Stimulated activated naive CD8-positive, alpha-beta T cell treated with anti-CD3 and anti-CD28 coated beads, Interleukin-15, Interleukin-2, amounts not matched to agents 100 ng/mL and 50 ng/mL, for 24 hours (primary cell): Measurements from ENCODE around the gene RAD21L1.

Experiments used
- H3K27ac Mint-ChIP-seq: one replicate; pipeline ENCODE4 v1.8.0; 2021; ENCODE audit warnings: mild to moderate bottlenecking, mixed read lengths
- H3K27me3 Mint-ChIP-seq: one replicate; pipeline ENCODE4 v1.8.0; 2021; ENCODE audit warnings: mixed read lengths
- H3K36me3 Mint-ChIP-seq: one replicate; pipeline ENCODE4 v1.8.0; 2021; ENCODE audit warnings: low read depth, mixed read lengths
- H3K4me1 Mint-ChIP-seq: one replicate; pipeline ENCODE4 v1.8.0; 2021; ENCODE audit warnings: low read depth, mixed read lengths
- H3K4me3 Mint-ChIP-seq: one replicate; pipeline ENCODE4 v1.8.0; 2021; ENCODE audit warnings: mild to moderate bottlenecking, mixed read lengths
- H3K9me3 Mint-ChIP-seq: one replicate; pipeline ENCODE4 v1.8.0; 2021; ENCODE audit warnings: mixed read lengths

RAD21L1 gene

DNA sequence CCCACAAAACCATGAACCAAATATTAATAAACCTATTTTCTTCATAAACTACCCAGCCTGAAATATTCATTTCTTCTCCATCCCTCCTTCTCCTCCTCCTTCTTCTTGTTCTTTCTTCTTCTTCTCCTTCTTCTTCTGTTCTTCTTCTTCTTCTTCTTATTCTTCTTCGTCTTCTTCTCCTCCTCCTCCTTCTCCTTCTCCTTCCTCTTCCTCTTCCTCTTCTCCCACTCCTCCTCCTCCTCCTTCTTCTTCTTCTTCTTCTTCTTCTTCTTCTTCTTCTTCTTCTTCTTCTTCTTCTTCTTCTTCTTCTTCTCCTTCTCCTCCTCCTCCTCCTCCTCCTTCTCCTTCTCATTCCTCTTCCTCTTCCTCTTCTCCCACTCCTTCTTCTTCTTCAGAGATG lies 36.0 kb upstream of the RAD21L1 start:
- peaks cover 4% of the 10 kb centered on the region for H3K4me1 Mint-ChIP-seq
- H3K27me3 Mint-ChIP-seq = peaks cover 9% of the 10 kb centered on the region
- H3K27ac Mint-ChIP-seq = no peak overlapping the region
- no peaks in the 10 kb centered on the region for H3K9me3 Mint-ChIP-seq
- no peaks in the 10 kb centered on the region for H3K36me3 Mint-ChIP-seq
- no peak overlapping the region for H3K4me3 Mint-ChIP-seq

DNA sequence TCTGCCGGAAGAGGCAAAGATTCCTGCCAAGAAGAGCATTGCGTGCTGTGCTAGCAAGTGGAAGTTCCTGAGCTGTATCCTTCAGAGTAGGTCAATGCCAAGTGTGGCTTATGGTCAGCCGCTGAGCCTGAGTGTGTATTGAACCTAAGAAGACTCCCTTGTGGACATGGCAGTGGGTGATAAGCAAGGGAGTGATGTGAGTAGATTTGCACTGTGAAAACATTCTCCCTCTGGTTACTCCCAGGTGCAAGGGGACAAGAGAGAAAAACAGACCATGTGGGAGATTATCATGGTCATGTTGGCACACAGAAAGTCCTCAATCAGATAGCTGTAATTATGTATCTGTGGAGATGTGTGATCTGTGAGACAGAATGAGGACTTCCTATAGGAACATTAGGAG lies 35.0 kb upstream of the RAD21L1 start:
- peaks cover 9% of the 10 kb centered on the region for H3K27me3 Mint-ChIP-seq

GRCh38 chr20:1191299-1191698 lies 34.5 kb upstream of the RAD21L1 start:
- Mint-ChIP-seq H3K4me1 (no peaks in the 10 kb centered on the region), H3K9me3 (no peaks in the 10 kb centered on the region), H3K27me3 (peaks cover 4% of the 10 kb centered on the region), H3K4me3 (no peak overlapping the region), H3K27ac (no peak overlapping the region), H3K36me3 (no peaks in the 10 kb centered on the region)

More for the DNA sequence above, 35.0 kb upstream of the RAD21L1 start:
- no peak overlapping the region for H3K27ac Mint-ChIP-seq
- peaks cover 3% of the 10 kb centered on the region for H3K4me1 Mint-ChIP-seq
- no peak overlapping the region for H3K4me3 Mint-ChIP-seq
- no peaks in the 10 kb centered on the region for H3K9me3 Mint-ChIP-seq
- no peaks in the 10 kb centered on the region for H3K36me3 Mint-ChIP-seq

DNA sequence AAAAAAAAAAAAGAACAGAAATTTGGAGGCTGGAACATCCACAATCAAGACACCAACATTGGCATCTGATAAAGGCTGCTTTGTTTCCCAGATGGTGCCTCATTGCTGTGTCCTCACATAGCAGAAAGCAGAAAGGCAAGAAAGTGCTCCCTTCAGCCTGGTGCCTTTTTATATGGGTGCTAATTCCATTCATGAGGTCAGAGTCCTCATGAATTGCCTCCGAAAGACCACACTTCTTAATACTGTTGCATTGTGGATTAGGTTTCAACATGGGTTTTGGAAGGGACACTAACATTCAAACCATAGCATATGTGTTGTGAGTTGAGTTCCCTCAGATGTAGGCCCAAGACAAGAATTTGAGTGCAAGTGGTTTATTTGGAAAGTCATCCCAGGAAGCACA lies 30.6 kb upstream of the RAD21L1 start:
- H3K9me3 Mint-ChIP-seq = no peaks in the 10 kb centered on the region
- no peaks in the 10 kb centered on the region for H3K4me1 Mint-ChIP-seq
- H3K27me3 Mint-ChIP-seq = no peaks in the 10 kb centered on the region
- no peaks in the 10 kb centered on the region for H3K36me3 Mint-ChIP-seq
- no peak overlapping the region for H3K27ac Mint-ChIP-seq
- H3K4me3 Mint-ChIP-seq = no peak overlapping the region

GRCh38 chr20:1196634-1197033 lies 29.2 kb upstream of the RAD21L1 start:
- Mint-ChIP-seq H3K9me3 (no peaks in the 10 kb centered on the region), H3K4me3 (no peak overlapping the region), H3K4me1 (no peaks in the 10 kb centered on the region), H3K36me3 (no peaks in the 10 kb centered on the region), H3K27ac (no peak overlapping the region), H3K27me3 (no peaks in the 10 kb centered on the region)

DNA sequence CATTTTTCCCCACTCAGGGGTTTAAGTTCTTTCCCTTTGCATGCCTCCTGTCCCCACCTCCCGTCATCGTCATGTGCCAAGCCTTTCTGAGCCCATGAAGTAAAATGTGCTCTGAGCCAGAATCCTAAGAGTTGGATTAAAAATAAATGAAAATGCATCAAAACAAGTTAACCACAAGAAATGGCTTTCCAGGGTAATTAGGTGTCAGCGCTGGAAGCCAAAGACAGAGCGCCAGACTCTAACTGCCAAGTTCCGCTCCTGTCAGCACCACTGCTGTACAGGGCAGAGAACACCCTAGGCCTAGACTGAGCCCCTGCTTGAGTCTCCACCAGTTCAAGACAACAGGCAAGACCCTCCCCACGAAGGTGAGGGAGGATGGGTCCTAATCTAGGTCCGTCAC lies 28.0 kb upstream of the RAD21L1 start:
- no peaks in the 10 kb centered on the region for H3K9me3 Mint-ChIP-seq
- no peak overlapping the region for H3K27ac Mint-ChIP-seq
- H3K4me1 Mint-ChIP-seq = no peaks in the 10 kb centered on the region
- no peak overlapping the region for H3K4me3 Mint-ChIP-seq
- no peaks in the 10 kb centered on the region for H3K36me3 Mint-ChIP-seq
- H3K27me3 Mint-ChIP-seq = no peaks in the 10 kb centered on the region

DNA sequence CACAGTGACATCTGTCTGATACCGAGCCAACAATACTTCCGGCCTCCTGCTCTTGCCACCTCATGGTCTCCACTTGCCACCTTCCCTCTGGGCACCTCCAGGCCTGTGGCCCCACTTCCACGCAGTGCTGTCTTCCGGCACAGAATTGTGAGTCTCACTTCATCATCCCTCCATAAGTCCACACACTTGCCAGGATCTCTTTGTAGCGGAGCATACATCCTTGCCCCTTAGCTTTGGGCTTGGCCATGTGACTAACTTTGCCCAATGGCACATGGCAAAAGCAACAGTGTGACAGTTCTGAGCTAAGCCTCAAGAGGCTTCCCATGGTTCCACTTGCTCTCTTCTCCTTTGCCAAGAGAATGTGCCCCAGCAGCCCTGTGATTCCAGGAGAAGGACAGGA lies 27.1 kb upstream of the RAD21L1 start:
- no peak overlapping the region for H3K4me3 Mint-ChIP-seq
- no peak overlapping the region for H3K27ac Mint-ChIP-seq
- no peaks in the 10 kb centered on the region for H3K36me3 Mint-ChIP-seq
- no peaks in the 10 kb centered on the region for H3K4me1 Mint-ChIP-seq
- no peaks in the 10 kb centered on the region for H3K27me3 Mint-ChIP-seq
- H3K9me3 Mint-ChIP-seq = no peaks in the 10 kb centered on the region

DNA sequence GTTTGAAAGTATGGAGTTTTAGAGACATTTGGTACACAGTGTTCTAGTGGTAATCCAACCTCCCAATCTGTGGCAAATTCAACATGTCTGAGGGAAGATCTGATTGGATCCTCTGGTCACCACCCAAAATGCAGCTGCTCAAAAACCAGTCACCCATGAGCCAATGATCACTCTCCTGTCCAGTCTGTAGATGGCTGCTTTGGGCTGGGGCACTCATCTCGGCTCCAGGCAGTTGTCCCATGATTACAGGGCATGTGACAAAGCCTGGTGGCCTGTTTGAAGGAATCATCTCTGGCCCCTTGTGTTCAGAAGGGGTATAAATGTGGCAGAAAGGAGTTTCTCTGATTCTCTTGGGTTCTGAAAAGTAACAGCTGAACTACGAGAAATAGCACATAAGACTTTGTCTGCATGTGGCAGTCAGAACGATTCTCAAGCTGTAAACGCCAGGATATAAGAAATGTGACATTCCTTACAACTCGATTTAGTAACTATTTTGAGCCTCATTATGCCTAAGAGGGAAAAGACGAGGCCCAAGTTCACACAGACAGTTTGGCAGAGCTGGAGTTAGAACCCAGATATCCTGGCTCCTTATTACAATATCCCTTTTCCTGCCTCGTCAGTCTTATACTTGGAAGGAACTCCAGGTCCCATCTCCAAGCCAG lies 26.5 kb upstream of the RAD21L1 start:
- no peak overlapping the region for H3K27ac Mint-ChIP-seq
- no peaks in the 10 kb centered on the region for H3K27me3 Mint-ChIP-seq
- H3K9me3 Mint-ChIP-seq = no peaks in the 10 kb centered on the region
- H3K36me3 Mint-ChIP-seq = no peaks in the 10 kb centered on the region
- H3K4me1 Mint-ChIP-seq = no peaks in the 10 kb centered on the region
- H3K4me3 Mint-ChIP-seq = no peak overlapping the region

DNA sequence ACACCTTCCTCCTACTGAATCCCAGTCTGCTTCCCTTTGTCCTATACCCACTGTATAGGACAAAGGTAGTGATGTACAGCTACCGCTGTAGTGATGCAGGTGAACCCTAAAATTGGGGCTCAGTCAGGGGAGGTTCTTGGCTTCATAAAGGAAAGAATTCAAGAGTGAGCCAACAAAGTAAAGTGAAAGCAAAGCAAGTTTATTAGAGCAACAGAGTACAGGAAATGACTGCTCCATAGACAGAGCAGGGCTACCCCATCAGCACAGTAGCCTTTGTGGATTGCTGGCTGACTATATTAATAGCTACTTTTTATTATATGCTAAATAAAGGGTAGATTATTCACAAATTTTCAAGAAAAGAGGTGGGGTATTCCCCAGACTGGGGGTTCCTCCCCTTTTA lies 25.9 kb upstream of the RAD21L1 start:
- H3K9me3 Mint-ChIP-seq = no peaks in the 10 kb centered on the region
- no peak overlapping the region for H3K4me3 Mint-ChIP-seq
- H3K27ac Mint-ChIP-seq = no peak overlapping the region
- no peaks in the 10 kb centered on the region for H3K4me1 Mint-ChIP-seq
- H3K27me3 Mint-ChIP-seq = no peaks in the 10 kb centered on the region
- H3K36me3 Mint-ChIP-seq = no peaks in the 10 kb centered on the region

DNA sequence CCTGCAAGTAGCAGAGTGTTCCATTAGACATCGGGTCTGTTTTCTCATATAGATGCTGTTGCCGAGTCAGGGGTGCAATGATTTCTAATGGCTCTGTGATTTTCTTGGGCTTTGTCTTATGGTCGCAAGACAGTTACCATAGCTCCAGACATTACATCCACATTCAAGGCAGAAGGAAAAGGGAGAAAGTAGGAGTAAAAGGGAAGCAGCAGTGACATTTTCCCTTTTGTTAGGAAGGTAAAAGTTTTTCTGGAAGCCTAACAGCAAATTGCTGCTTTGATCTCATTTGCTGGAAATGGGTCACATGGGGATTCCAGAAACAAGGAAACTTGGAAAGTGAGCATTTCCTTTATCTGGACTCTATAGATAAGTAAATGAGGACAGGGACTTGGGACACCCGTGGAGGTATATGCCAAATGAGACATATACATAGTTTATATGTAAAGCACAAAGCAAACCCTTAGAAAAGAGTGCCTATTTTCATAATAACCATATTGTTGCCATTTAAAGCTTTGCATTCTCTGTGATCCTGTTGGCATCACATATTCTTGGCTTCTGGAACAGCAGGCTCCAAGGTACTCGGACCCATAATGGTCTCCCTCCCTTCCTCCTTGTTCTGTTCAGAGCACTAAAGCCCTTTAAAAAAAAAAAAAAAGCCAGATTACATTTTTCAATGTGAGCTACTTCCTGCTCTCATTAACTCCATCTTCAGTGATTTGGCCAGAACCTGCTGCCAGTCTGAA lies 22.9 kb upstream of the RAD21L1 start, which contains the start of gene C20orf202:
Gene C20orf202 (plus strand): TSS at position 693 of the 743 bp plus-strand sequence. CDS start 132 bp downstream, outside the sequence.
- Mint-ChIP-seq H3K36me3 (no peaks in the 10 kb centered on the region), H3K27me3 (no peaks in the 10 kb centered on the region), H3K9me3 (no peaks in the 10 kb centered on the region), H3K4me1 (no peaks in the 10 kb centered on the region), H3K27ac (no peak within 1 kb of the TSS), H3K4me3 (no peak within 1 kb of the TSS)

- Mint-ChIP-seq H3K36me3 (no peaks in the 10 kb centered on the region), H3K9me3 (no peaks in the 10 kb centered on the region), H3K27ac (no peak overlapping the region), H3K4me1 (no peaks in the 10 kb centered on the region), H3K27me3 (no peaks in the 10 kb centered on the region), H3K4me3 (no peak overlapping the region)
Measured at GRCh38 chr20:1203630-1204029, 22.2 kb upstream of the RAD21L1 start.

DNA sequence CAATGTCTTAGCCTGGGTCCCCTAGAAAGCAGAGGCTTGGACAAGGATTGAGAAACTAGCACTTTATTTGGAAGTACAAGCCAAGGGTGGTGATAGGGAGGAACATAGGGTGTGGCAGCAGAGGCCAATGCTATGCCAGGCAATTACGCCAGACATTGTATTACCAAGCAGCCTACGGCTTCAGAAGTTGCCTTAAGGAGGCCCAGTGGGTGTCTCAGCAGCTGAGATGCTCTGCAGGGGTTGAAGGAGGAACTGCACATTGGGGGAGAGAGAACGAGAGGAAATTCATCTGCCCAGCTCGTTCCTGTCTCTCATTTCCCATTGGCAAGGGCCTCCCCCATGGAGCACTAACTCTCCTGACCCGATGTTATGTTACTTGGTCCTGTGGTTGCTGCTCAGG lies 21.7 kb upstream of the RAD21L1 start:
- H3K4me1 Mint-ChIP-seq = no peaks in the 10 kb centered on the region
- no peak overlapping the region for H3K4me3 Mint-ChIP-seq
- no peak overlapping the region for H3K27ac Mint-ChIP-seq
- H3K9me3 Mint-ChIP-seq = no peaks in the 10 kb centered on the region
- no peaks in the 10 kb centered on the region for H3K27me3 Mint-ChIP-seq
- H3K36me3 Mint-ChIP-seq = no peaks in the 10 kb centered on the region

- Mint-ChIP-seq H3K27ac (no peak overlapping the region), H3K9me3 (no peaks in the 10 kb centered on the region), H3K36me3 (no peaks in the 10 kb centered on the region), H3K4me3 (no peak overlapping the region), H3K27me3 (no peaks in the 10 kb centered on the region), H3K4me1 (no peaks in the 10 kb centered on the region)
Measured at GRCh38 chr20:1204576-1204975, 21.3 kb upstream of the RAD21L1 start.

GRCh38 chr20:1205802-1206201 lies 20.0 kb upstream of the RAD21L1 start:
- no peaks in the 10 kb centered on the region for H3K9me3 Mint-ChIP-seq
- H3K27me3 Mint-ChIP-seq = no peaks in the 10 kb centered on the region
- no peaks in the 10 kb centered on the region for H3K36me3 Mint-ChIP-seq
- H3K4me3 Mint-ChIP-seq = no peak overlapping the region
- no peak overlapping the region for H3K27ac Mint-ChIP-seq
- H3K4me1 Mint-ChIP-seq = no peaks in the 10 kb centered on the region

GRCh38 chr20:1206366-1207148 lies 19.3 kb upstream of the RAD21L1 start:
- Mint-ChIP-seq H3K27me3 (peaks cover under 1% of the 10 kb centered on the region), H3K27ac (no peak overlapping the region), H3K4me3 (no peak overlapping the region), H3K36me3 (no peaks in the 10 kb centered on the region), H3K9me3 (no peaks in the 10 kb centered on the region), H3K4me1 (no peaks in the 10 kb centered on the region)
